ENCODE data around the gene TGOLN2.
A peak's percentile ranks its signal among the peaks of the same experiment; 100 is the strongest.
"Not testable (repeated sequence)": the region's sequence is repeated elsewhere in the genome, so short reads cannot be mapped to it uniquely, and the experiment has no call there.

The TGOLN2 gene

DNA sequence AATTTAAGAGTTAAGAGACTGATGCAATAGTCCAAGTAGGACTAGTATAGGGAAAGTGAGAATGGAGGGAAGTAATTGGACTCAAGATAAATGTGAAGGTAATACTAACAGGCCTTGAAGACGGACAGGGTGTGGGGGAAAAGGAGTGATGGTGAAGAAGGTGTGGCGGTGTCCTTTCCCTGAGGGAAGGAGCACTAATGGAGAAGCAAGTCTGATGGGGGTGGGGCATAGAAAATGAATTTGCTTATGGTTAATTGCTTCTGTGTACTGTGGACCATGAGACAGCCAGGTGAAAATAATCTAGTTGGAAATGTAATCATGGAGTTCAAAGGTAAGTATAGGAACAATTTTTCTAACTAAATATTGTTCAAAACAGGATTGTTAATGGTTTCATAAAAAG lies 7.1 kb upstream of the TGOLN2 start:
- DNase-seq = no peak

DNA sequence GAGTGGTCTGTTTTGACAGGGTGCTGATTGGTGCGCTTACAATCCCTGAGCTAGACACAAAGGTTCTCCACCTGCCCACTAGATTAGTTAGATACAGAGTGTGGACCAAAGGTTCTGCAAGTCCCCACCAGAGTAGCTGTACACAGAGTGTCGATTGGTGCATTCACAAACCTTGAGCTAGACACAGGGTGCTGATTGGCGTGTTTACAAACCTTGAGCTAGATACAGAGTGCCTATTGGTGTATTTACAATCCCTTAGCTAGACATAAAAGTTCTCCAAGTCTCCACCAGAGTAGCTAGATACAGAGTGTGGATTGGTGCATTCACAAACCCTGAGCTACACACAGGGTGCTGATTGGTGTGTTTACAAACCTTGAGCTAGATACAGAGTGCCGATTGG lies 6.1 kb upstream of the TGOLN2 start:
- DNase-seq = not testable (repeated sequence)

DNA sequence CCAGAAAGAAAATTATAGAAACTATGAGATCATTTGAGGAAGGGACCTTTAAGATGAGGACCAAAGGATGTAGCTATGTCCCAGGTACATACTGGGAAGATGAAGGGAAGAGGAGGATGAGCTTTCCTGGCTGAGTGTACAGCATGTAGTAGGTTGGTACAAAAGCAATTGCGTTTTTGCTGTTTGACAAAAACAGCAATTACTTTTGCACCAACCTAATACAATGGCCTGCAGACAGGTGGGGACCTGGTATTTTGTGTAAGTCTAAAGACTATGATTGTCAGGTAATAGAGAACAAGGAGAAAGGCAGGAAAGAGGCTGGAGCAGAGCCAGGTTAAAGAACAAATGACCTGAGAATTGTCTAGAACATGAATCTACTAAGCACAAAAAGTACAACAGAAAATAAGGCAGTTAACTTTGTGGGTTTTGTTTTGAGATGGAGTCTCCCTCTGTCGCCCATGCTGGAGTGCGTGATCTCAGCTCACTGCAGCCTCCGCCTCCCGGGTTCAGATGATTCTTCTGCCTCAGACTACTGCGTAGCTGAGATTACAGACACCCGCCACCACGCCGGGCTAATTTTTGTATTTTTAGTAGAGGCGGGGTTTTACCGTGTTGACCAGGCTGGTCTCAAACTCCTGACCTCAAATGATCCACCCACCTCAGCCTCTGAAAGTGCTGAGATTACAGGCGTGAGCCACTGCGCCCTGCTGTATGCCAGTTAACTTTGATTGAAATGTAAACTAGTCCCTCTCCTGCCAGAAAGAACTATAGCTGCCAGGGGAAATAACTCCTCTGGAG lies 3.2 kb upstream of the TGOLN2 start:
- no peak for DNase-seq

DNA sequence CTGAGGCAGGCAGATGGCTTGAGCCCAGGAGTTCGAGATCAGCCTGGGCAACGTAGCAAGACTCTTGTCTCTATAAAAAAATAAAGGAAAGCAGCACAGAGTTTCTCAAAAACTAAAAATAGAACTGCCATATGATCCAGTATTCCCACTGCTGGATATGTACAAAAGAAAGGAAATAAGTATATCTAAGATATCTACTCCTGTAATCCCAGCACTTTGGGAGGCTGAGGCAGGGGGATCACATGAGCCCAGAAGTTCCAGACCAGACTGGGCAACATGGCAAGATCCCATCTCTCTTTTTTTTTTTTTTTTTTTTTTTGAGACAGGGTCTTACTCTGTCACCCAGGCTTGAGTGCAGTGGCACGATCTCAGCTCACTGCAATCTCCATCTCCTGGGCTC lies 1.9 kb upstream of the TGOLN2 start:
- DNase-seq = not testable (repeated sequence)

DNA sequence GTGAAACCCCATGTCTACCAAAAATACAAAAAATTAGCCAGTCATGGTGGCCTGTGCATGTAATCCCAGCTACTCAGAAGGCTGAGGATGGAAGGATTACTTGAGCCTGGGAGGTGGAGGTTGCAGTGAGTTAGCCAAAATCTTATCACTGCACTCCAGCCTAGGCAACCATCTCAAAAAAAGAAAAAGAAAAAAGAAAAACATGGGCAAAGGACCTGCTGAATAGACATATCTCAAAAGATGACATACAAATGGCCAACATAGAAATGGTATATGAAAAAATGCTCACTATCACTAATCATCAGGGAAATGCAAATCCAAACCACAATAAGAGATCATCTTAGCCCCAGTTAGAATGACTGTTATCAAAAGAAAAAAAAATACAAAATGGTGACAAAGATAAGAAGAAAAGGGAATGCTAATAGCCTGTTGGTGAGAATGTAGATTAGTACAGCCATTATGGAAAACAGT lies 1.4 kb upstream of the TGOLN2 start:
- no peak for DNase-seq

DNA sequence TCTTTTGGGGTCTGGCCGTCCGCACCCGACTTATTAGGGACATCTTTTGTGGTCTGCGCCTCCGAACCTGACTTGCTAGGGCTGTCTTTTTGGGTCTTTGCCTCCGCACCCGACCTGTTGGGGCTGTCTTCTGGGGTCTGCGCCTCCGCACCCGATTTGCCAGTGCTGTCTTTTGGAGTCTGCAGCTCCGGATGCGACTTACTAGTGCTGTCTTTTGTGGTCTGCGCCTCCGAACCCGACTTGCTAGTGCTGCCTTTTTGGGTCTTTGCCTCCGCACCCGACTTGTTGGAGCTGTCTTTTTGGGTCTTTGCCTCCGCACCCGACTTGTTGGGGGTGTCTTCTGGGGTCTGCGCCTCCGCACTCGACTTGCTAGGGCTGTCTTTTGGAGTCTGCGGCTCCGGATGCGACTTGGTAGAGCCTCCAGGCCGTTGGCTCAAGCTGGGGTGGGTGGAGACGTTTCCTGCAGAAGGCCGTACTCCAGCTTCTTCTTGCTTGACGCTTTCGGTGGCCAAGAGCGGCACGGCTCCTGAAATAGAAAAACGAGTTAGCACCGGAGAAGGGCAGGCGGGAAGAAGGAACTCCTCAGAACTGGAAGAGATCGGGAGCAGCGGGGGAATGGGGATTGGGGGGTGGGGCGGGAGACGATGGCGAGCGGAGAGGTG lies 498 bp downstream of the TGOLN2 start:
- DNase-seq = no peak

DNA sequence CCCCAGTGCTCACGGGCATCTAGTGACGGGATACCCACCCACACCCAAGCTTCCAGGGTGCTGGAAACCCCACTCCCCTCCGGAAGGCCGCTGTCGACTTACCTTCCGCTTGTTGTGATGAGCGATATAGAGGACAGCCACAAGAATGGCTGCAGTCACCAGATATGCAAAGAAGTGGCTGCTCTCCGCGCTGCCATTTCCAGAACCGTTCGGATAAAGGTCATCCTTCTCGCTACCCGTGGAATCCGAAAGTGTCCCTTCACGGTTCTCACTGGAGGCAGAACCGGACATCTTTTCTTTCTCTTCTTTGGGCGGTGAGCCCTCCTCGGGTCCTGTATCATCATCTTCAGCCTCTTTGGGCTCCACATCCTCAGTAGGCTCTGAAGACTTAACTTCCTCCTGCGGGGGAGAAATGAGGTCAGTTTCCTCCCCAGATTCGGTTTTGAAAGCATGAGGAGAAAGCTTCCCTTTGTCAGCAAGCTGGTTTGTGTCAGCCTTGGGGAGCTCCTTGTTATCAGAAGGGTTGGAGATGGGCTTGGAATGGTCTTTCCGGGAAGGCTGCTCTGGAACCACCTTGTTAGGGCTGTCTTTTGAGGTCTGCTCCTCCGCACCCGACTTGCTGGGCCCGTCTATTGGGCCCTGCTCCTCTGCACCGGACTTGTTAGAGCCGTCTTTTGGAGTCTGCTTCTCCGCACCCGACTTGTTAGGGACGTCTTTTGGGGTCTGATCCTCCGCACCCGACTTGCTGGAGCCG lies 1.2 kb downstream of the TGOLN2 start:
- DNase-seq = peak; percentile 61

DNA sequence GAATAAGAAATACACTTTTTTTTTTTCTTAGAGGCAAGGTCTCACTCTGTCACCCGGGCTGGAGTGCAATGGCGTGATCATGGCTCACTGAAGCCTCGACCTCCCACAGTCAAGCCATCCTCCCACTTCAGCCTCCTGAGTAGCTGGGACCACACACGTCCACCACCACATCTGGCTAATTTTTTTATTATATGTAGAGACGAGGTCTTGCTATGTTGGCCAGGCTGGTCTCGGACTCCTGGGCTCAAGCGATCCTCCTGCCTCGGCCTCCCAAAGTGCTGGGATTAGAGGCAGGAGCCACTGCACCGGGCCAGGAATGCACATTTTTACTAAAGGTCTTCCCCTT lies 2.4 kb downstream of the TGOLN2 start:
- no peak for DNase-seq

DNA sequence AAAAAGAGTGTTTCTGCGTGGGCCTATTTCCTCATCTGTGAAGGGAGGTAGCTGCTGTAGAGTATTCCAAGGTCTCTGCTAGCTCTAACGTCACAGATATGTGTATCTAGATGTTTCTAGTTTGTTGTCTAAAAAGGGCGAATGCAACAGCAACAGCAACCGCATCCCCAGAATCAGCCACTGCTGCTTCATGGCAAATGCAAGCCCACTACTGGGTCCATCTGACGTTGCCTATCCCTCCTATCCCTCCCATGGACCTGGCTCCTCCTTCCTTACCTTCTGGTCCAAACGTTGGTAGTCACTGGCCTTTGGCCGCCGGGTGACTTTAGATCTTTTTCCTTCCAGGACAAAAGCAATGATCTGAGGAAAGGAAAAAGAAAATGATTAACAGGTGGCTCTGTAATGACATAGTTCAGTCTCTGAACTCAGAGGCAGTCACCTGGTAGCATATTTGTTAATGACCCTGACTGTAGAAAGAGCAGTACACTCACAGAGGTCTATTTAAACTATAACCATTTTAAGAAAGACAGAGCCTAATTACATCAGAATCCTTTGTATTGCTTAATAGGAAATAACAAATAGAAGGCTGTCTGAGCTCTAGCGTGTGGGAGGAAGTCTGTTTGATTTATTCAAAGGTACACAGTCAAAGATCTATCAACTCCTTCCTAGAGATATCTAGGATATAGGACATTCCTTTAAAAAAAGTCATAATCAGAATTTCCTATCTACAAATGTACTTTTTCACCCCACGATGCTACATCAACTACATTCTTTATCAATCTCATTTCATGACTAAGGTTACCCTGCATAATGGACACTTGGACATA lies 2.9 kb downstream of the TGOLN2 start:
- peak; percentile 47 for DNase-seq

DNA sequence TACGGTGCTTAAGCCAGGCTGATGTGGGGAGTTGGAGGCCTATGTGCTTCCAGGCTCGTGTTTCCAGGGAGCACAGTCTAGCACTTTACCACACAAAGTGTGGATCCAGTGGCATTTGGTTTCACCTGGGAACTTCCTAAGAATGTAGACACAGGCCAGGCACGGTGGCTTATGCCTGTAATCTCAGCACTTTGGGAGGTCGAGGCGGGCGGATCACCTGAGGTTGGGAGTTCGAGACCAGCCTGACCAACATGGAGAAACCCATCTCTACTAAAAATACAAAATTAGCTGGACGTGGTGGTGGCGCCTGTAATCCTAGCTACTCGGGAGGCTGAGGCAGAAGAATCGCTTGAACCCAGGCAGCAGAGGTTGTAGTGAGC lies 3.8 kb downstream of the TGOLN2 start:
- not testable (repeated sequence) for DNase-seq

DNA sequence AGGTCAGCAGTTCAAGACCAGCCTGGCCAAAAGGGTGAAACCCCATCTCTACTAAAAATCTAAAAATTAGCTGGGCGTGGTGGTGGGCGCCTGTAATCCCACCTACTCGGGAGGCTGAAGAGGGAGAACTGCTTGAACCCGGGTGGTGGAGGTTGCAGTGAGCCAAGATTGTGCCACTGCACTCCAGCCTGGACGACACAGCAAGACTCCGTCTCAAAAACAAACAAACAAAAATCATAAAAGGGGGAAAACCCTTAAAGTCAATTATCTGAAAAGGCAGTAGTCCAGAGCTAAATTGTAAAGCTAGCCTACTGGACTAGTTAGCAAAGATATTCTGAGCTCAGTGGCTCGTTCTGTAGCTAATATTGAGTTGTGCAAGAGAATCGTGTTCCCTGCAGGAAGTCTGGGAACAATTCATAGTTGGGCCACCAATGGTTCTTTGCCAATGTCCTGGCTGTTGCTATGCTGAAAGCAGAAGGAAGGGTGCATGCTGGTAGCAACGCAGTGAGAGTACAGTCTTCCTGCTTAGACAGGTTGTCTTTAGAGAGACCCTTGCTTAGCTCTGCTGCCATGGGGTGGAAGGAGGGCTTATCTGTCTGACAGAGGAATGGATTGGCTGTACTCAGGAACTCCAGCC lies 4.3 kb downstream of the TGOLN2 start:
- no peak for DNase-seq

DNA sequence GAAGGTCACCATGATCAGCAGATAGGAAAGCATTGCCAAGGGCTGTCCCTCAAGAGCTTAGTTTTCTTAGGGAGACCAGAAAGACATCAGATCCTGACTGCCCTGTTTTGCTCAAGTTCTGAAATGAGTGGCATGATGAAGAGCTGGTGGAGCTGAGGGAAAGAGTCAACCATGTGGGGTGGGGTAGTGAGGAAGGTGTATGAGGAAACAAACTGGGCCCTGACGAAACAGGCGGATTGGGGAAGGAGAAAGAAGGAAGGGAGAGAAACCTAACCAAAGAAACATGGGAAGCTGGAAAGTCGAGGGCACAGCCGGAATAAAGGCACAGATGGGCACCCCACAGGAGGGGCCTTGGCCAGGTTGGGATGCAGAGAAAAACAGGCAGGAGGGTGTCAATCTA lies 8.0 kb downstream of the TGOLN2 start:
- DNase-seq = no peak

DNA sequence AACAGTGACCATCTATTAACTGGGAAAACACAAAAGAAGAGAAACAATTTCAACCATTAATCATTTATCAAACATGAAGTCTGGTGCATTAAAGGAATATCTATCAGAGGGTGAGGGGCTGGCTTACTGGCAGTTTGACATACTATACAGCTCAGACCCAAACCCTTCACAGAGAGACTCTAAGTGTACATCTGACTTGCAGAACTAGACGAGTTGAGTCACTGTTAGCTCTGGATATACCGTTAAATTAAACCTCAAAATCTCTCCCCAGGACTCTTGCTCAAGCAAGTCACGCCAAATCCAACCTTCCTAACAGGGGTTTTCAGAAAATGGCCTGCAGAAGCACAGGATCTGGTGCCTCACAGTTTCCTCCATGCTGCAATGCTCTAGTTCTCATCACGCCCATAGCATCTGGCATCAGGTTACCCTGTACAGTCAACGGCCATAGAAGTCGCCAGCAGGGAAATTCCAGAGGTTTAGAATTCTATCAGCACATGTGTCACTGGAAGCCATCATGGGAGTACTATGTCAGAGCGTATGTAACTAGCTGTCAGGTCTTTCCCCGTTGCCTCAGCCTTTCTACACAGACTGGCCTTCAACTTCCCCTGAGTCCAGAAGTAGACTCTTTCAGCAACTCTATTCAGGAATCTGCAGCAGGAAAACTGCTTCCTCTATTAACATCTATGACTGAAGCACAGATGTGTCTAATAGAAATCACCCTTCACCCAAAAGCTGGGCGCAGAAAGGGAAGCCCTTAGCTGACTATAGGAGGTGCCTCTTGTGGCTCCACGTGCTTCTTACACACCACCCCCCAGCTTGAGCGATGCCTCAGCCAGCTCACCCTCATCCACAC lies 9.3 kb downstream of the TGOLN2 start:
- DNase-seq = no peak

DNA sequence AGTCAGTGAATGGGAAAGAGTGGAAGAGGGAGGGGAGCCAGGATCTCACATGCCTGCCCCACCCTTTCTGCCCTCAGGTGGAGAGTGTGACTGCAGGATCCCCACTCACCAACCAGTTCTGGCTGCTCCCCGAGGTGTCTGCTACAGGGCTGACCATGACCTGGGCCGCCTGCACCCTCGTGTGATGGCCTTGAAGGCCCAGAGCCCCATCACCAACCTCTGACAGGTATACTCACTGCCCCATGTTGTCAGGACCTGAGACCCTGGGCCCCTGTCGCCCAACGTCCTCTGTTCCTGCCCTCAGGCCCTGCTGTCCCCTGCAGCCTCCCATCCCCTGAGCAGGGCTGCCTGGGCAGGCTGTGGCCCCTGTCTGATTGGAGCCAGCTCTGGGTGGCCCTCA lies 11.9 kb downstream of the TGOLN2 start:
- not testable (repeated sequence) for DNase-seq

DNA sequence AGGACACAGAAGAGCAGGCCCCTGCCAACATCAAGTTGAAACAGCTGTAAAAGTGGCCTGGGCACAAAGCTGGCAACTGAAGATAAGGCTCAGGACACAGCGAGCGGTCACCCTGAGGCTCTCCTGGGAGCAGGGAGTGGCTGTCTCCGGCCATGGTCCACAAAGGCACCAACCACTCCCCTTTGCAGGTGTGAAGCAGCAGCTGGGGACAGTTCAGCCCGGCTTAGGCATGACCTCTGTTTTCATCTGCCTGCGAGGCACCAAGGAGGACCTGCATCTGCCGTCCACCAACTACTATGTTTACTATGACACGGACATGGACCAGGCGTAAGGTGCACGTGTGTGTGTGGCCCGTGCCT lies 12.9 kb downstream of the TGOLN2 start:
- no peak for DNase-seq

DNA sequence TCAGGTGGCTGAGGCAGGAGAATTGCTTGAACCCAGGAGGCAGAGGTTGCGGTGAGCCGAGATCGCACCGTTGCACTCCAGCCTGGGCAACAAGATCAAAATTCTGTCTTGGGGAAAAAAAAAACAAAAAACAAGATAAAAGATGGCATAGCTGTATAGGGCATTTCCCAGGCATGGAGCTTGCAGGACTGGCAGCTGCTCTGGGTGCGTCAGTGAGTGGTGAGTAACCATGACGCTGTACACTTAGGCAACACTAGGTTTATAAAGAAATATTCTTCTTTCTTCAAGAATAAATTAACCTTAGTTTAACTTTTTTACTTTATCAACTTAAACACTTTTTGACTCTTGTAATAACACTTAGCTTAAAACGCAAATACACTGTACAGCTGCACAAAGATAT lies 15.4 kb downstream of the TGOLN2 start:
- no peak for DNase-seq

DNA sequence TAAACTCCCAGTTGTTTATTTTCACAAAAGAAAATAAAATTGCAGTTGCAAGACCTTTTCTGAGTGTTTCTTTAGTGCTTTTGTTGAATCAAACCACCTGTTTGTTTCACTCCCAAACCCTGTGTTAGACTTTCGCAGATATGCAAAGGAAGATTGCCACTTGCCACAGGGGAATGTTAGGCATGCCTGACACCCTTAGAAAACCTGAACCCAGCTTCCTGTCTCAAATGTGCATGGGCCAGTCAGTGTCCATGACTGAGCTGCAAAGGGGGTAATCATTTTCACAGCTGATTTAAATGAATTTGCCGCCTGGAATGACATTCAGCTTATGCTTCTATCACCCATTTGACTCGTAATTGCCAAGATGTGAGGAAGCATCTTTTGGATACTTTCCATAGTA lies 17.5 kb downstream of the TGOLN2 start:
- no peak for DNase-seq

DNA sequence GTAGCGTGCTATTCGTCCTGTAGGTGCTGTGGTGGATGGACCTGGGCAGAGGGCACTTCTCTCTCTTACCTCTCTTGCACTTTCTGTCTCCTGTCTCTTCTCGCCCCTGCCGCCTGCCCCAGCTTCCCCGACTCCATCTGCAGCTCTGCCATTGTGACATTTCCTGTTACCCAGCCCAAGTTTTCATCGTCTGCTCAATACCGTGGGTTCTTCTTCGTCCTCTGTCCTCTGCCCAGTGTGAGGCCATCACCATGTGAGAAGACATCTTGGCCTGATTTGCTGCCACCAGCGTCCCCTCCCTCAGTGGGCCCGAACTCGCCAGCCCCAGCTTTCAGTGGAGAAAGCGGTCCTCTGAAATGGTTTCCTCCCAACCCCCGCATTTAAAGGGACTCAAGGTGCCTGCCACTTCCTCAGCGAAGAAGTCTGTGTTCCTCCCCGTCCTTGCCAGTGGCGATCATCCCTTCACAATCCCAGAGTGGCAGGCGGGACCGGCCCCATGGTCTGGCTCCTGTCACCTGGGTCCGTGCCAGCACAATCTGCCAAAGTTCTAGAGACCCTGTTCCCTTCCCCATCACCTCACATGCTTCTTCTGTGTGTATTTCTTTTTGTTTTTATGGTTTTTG lies 18.0 kb downstream of the TGOLN2 start:
- peak; percentile 45 for DNase-seq

DNA sequence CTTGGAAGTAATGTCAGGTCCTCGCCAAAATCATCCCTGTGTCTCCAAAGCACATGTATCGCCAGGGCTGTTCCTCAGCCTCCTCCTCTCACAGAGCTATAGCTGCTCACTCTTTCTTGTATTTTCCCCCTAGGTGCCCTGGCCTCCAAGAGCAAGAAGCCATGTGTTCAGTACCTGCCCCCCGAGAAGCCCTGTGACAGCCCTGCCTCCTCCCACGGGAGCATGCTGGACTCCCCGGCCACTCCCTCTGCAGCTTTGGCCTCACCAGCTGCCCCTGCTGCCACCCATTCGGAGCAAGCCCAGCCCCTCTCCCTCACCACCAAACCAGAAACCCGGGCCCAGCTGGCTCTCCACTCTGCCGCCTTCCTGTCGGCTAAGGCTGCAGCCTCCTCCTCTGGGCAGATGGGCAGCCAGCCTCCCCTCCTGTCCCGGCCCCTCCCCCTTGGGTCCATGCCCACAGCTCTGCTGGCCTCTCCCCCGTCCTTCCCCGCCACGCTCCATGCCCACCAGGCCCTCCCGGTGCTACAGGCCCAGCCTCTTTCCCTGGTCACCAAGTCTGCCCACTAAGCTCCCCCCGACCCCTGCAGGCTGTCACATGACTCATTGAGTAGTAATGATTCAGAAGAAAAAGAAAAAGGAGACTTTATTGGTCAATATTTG lies 18.8 kb downstream of the TGOLN2 start:
- DNase-seq = peak; percentile 83

DNA sequence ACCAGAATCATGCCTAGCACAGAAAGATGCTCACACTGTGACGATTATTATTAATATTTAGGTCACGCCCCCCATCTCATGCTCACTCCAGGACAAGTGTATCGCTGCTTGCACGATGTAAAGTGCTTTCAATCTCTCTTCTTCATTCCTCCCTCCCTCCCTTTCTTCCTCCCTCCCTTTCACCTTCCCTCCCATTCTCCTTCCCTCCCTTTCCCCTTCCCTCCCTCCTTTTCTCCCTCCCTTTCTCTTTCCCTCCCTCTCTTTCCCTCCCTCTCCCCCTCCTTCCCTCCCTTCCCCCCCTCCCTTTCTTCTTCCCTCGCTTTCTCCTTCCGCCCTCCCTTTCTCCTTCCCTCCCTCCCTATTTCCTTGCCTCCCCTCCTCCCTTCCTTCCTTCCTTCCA lies 19.6 kb downstream of the TGOLN2 start:
- no peak for DNase-seq

DNA sequence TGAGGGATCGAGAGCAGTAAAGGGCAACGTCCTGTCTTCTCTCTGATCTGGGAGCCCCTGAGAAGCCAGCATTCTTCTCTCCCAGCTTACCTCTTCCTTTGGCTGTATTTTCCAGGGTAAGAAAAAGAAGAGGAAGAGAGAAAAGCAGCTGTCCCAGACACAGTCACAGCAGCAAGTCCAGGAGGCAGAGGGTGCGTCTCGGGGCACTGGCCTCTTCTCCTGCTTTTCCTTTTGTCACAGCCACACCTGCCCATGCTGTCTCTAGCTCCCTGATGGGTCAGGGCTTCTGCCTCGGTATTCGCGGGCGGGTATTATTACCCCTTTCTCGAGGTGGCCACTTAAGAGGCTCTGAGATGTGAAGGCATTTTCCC lies 20.3 kb downstream of the TGOLN2 start:
- no peak for DNase-seq

Measured in GF-D8 (cell line).